AML-193 (cell line): ENCODE results near the gene CNOT11.
A peak's percentile ranks its signal among the peaks of the same experiment; 100 is the strongest.

Experiments
- DNase-seq, 2 experiments: peaks; one replicate each; lab custom pipeline; 2025; lab: John Stamatoyannopoulos, UW

CNOT11 gene

DNA sequence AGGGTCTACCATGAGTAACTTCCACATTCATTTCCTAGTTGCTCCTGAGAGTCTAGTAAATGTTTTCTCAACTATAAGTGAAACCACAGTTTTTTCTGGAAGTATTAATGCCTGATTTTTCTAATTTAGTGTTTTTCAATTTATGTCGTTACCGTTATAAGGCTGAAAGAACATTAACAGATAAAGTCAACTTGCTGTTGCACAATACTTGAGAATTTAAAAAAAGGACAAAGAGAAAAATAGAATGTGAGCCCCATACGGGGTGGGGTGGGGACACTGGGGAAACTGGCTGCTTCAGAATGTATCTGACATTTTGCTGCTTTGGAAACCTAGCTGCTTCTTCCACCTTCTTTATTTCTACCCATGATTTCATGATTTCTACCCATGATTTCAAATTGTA is 26.2 kb downstream of the CNOT11 start:
- no peak for DNase-seq

GRCh38 chr2:101281482-101281881 is 28.8 kb downstream of the CNOT11 start:
- no peak for DNase-seq

DNA sequence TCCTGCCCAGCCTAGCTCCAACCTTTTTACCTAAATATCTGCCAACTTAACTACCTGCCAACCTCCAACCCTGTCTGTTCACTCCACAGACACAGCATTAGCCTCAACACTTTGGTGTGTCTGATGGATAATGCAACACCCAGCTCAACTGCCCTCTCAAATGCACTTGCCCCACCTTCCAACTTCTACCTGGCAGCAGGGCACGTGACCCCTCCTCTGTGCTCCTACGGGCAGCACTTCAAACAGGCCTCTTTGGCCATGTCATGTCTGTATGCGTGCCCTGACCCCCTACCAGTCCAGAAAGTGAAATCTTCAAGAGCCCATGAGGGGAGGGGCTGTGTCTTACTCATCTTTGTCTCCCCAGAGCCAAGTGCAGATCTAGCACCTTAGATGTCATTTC is 30.3 kb downstream of the CNOT11 start:
- DNase-seq: no peak

GRCh38 chr2:101286684-101287083 is 34.0 kb downstream of the CNOT11 start:
- DNase-seq: no peak

- DNase-seq: no peak
These were observed 34.6 kb downstream of the CNOT11 start for GRCh38 chr2:101287303-101287702.

GRCh38 chr2:101290711-101291110 is 38.0 kb downstream of the CNOT11 start:
- no peak for DNase-seq

DNA sequence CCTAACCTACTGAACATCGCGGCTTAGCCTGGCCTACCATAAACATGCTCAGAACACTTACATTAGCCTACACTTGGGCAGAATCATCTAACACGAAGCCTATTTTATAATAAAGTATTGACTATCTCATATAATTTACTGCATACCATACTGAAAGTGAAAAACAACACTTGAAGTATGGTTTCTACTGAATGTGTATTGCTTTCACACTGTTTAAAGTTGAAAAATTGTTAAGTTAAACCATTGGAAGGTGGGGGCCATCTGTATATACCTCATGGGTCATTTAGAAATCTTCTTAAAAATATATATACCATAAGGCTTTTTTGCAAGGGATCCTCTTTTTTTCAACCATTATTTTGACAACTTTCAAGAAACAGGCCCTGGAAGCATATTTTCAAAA is 39.3 kb downstream of the CNOT11 start:
- DNase-seq: no peak

- no peak for DNase-seq
These were observed 40.9 kb downstream of the CNOT11 start for GRCh38 chr2:101293544-101293943.

DNA sequence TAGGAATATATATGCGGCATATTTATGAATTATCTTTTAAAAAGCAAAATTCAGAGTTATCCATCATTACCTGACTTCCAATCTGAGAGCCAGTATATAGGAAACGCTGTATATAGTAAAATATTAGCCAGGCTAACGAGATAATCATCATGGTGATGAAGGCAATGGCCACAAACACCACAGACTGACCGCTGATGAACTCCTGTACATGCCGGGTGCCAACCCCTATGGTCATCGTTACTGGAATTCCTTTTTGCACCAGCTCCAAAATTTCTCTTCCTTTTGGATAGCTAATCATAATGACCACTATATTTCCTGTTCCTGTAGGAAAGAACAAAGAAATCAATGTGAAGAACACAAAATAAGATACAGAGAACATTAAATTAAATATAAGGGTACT is 42.2 kb downstream of the CNOT11 start:
- no peak for DNase-seq

GRCh38 chr2:101295895-101296294 is 43.2 kb downstream of the CNOT11 start:
- DNase-seq: no peak

- DNase-seq: no peak
These were observed 43.7 kb downstream of the CNOT11 start for GRCh38 chr2:101296371-101296770.

DNA sequence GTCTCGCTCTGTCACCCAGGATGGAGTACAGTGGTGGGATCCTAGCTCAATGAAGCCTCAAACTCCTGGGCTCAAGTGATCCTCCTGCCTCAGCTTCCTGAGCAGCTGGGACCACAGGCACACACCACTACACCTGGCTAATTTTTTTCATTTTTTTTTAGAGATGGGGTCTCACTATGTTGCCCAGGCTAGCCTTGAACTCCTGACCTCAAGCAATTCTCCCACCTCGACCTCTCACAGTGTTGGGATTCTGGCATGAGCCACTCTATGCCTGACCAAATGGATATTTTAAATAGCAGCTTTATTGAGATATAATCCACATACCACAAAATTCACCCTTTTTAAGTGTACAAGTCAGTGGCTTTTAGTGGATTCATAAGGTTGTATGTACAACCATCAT is 44.7 kb downstream of the CNOT11 start:
- DNase-seq: no peak

DNA sequence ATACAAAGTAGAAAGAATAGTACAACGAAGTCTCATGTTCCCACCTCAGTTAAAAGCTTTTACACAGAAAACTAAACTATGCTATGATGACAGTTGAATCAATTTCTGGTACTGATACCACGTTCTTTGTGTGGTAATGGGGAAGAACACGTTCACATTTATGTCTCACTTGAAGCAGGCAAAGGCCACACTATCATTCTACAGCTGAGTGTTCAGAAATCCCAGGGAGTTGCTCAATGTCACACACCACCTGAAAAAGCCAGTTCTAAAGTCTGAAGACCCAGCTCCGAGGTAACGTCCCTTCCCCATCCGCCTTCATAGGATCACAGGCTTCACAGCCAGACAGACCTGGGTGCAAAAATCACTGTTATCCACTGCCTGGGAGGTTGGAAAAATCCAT is 46.9 kb downstream of the CNOT11 start:
- DNase-seq: no peak

DNA sequence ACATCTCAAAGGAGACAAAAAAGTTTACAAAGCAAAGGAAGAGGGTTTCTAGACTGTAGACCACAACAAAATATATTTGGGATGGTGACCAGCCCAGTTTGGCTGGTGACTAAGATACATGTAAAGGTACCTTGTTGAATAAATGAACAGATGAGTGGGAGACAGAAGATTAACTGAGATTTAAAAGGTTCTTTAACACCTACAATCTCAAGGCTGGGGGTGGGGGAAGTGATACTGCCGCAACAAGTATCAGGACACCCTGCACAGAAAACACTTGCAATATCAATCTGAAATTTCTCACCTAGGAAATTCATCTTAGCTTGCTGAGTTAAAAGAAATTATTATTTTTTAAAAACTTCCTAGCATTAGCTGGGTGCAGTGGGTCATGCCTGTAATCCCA is 47.5 kb downstream of the CNOT11 start:
- no peak for DNase-seq

GRCh38 chr2:101300836-101301235 is 48.1 kb downstream of the CNOT11 start:
- no peak for DNase-seq

GRCh38 chr2:101302016-101302415 is 49.3 kb downstream of the CNOT11 start:
- no peak for DNase-seq

DNA sequence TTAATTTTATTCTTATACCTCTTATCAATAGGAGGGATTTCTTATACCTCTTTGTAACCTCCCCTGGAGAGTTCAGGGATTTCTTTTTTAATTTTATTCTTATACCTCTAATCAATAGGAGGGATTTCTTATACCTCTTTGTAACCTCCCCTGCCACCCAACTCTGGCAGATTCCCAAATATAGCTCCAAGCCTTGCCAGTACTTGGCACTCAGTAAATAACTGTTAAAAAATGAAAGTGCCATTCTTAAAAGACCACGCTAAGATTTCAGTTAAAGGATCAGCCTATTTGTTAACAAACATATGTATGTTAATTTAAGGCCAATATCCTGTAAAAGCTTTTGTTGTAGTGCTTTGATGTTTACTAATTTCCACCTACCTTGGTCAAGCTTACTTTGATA is 51.0 kb downstream of the CNOT11 start:
- DNase-seq: no peak

GRCh38 chr2:101305035-101305434 is 52.3 kb downstream of the CNOT11 start:
- DNase-seq: no peak

DNA sequence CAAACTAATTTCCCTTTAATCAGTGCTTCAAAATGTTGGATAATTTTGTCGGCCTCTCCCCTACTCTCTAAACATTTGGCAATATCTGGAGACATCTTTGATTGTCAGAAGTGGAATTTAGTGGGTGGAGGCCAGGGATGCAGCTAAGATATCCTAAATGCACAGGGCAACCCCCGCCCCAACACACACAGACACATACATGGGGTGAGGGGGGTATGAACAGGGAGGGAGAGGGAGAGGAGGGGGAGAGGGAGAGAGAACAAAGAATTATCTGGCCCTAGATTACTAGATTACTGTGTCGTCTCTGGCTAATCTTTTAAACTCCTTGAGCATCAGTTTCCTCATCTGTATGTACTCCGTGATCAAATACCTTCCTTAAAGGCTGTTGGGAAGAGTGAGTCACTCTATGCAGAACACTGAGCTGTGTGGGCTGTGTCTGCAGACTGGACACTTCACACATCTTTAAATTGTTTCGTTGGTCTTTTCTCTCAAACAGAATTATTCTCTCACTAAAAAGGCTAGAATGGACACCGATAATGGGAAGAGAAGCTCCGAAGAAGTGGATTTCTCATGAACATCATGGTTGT is 52.9 kb downstream of the CNOT11 start:
- peak in 1 of 2 experiments; percentile 33 for DNase-seq

DNA sequence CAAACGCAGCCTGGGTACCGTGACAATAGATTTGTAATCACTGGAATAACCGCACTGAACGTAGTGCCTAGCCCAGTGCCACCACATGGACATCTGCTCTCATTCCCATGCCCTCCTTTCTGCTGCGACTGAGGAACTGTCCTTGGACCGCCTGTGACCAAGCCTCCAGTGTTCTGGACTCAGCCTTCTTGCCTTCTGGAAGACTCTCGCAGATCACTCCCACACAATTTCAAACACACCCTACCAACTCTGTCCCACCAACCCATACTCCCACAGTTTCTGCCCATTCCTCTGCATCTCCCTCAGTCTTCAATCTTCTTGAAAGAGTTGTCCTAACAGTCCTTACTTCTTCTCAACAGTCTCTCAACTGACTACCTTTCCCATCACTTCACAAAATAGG is 53.7 kb downstream of the CNOT11 start:
- no peak for DNase-seq

DNA sequence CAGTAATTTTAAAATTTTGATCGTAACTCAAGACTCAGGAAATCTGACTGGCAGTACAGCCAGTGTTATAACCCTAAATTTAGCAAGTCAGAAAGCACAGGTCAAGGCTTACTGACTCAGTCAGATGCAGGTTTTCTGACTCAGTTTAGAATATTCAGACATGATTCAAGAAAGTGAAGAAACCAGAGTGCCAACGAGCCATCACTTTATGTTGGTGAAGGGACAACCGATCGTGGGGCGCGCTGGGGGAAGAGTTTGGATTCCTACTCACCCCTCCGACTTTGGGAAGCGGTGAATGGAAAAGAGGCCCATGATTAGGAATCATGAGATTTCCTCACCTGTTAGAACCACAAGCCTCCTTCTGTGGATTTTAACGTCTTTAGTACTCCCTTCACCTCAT is 54.8 kb downstream of the CNOT11 start:
- no peak for DNase-seq

DNA sequence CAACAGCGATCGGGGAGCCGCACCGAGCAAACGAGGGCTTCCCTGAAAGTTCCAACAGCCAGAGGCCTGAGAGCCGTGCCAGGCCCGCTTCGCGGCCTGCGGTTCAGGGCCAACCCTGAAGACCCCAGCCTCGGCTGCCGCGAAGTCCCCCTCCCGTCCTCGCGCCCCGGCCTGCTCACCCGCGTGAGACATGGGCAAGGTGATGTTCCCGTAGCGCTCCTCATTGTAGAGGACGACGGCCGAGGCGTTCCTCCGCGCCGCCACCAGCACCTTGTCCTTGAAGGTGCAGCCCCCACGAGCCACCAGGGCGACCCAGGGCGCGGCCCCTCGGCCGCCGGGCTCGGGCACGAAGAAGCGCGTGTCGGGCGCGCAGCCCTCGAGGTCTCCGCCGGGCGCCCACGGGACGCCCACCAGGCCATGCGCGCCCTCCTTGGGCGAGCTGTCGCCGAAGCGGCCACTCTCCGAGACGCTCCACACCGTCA is 55.3 kb downstream of the CNOT11 start:
- no peak for DNase-seq

DNA sequence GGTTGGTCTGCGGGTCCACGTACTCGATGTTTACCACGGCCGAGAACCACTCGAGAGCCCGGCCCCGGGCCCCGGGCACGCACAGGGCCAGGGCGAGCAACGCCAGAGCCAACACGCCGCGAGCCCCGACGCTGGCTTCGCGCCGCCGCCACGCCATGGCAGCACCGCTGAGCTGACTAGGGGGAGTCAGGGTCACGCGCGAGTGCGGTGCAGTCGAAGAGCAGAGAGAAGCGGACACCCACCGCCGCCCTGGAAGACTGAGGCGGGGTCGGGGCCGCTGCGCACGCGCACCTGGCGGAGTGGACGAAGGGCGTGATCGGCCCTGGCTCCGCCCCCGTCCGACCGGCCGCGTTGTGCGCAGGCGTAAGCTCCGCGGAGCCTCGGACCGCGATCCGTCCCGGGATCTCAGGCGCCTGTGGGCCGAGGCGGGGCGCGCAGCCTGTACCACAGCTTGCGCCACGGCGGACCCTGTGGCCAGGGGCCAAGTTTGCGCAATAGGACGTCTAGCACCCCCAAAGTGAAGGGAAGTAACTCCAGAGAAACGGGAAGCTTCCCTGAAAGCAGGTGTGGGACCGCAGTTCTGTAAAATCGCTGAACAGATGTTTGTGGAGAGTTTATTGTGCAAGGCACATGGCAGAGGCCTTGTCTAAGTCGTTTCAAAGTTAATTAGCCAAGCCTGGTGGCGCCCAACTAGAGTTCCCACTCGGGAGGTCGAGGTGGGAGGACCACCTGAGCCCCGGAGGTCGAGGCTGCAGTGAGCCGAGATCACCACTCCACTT is 55.9 kb downstream of the CNOT11 start, which contains the start of gene RNF149:
RNF149 (minus strand) TSS at position 270 of the 779 bp plus-strand sequence; CDS start at position 157, 113 bp downstream.
- peak; percentile 98 for DNase-seq
